ENCODE data around the gene PPM1A. TPM values are rescaled to one million over a fixed set of nuclear protein-coding genes. Genes with fewer than 3 reads are reported as not detected.

PPM1A gene
- polyA plus RNA-seq, 2 of the 4 experiments (the other 2 are of a cell fraction) = 37.1 to 76.6 TPM

- H3K4me2 ChIP-seq = no peak overlapping the region
- no peaks in the 10 kb centered on the region for H3K4me1 ChIP-seq
- ChIA-PET CTCF (interaction anchor here (0.7 kb wide), 1 partner anchor 276 kb away, joined by 3 read pairs; no protein-coding TSS in a partner anchor), POLR2A (no interaction called here)
- H3K9me3 ChIP-seq = no peaks in the 10 kb centered on the region
- no peak overlapping the region for H3K27ac ChIP-seq
- no peak for ATAC-seq
- TF ChIP-seq HOXA7 (CRISPR knock-in tag; IDR thresholded peaks at IDR 0.05) = no peak
- TF ChIP-seq CEBPB (IDR thresholded peaks at IDR 0.05) = no peak
- TF ChIP-seq USF2 (IDR thresholded peaks at IDR 0.05) = no peak
- no peak for TF ChIP-seq JUNB (IDR thresholded peaks at IDR 0.05)
- TF ChIP-seq BCL3 (IDR thresholded peaks at IDR 0.05) = no peak
- no peak for TF ChIP-seq CTCF (IDR thresholded peaks at IDR 0.05)
- no peak for TF ChIP-seq ZC3H11A (IDR thresholded peaks at IDR 0.05)
- TF ChIP-seq HMGXB4 (CRISPR knock-in tag; IDR thresholded peaks at IDR 0.05; ENCODE audit: borderline replicate concordance) = no peak
- no peak for TF ChIP-seq RNF2 (IDR thresholded peaks at IDR 0.05; ENCODE audit: borderline replicate concordance, low read depth)
- no peak for TF ChIP-seq NPAS2 (CRISPR knock-in tag; IDR thresholded peaks at IDR 0.05; ENCODE audit: borderline replicate concordance)
- TF ChIP-seq GATA3 (IDR thresholded peaks at IDR 0.05; ENCODE audit: borderline replicate concordance) = no peak
- TF ChIP-seq ESRRA (IDR thresholded peaks at IDR 0.05; ENCODE audit: borderline replicate concordance, low read length) = no peak
- TF ChIP-seq RFX5 (IDR thresholded peaks at IDR 0.05) = no peak
- no peak for TF ChIP-seq KDM5A (IDR thresholded peaks at IDR 0.05)
- TF ChIP-seq ZNF302 (CRISPR knock-in tag; IDR thresholded peaks at IDR 0.05) = no peak
- TF ChIP-seq SMC3 (IDR thresholded peaks at IDR 0.05) = no peak
- no peak for TF ChIP-seq NR3C1 (IDR thresholded peaks at IDR 0.05)
- TF ChIP-seq POLR2A (IDR thresholded peaks at IDR 0.05; ENCODE audit: low read length) = no peak
- no peak overlapping the region for H3K4me3 ChIP-seq
- DNase-seq (ENCODE audit: low read depth in 1 of 2, low spot score in 1 of 2) = no peak
- no peak for FAIRE-seq
- WGBS (ENCODE audit: missing lambda C conversion rate) = 8% methylated on average over 1 of the region's 1 CpG
These were observed 7.9 kb upstream of the PPM1A start for GRCh38 chr14:60241091-60241490.

- POLR2A ChIA-PET = no interaction called here
- CTCF ChIA-PET = interaction anchor here (0.6 to 1.2 kb wide), 2 partner anchors 32 to 56 kb away, joined by 3 to 4 read pairs; no protein-coding TSS in a partner anchor
These were observed 6.6 kb upstream of the PPM1A start for GRCh38 chr14:60242429-60242828.

More at GRCh38 chr14:60242429-60242828, 6.6 kb upstream of the PPM1A start:
- ATAC-seq (no peak), FAIRE-seq (no peak), DNase-seq (ENCODE audit: low read depth in 1 of 2, low spot score in 1 of 2) (no peak)
- Histone ChIP-seq H3K9me3 (no peaks in the 10 kb centered on the region), H3K4me3 (no peak overlapping the region), H3K4me2 (no peak overlapping the region), H3K4me1 (no peaks in the 10 kb centered on the region), H3K27ac (no peak overlapping the region)
- TF ChIP-seq RNF2 (IDR thresholded peaks at IDR 0.05; ENCODE audit: borderline replicate concordance, low read depth) (no peak), SMC3 (IDR thresholded peaks at IDR 0.05) (no peak), KDM5A (IDR thresholded peaks at IDR 0.05) (no peak), CHD4 (IDR thresholded peaks at IDR 0.05; ENCODE audit: borderline replicate concordance) (no peak), ZC3H11A (IDR thresholded peaks at IDR 0.05) (no peak), ATOH8 (CRISPR knock-in tag; IDR thresholded peaks at IDR 0.05; ENCODE audit: low read depth) (no peak), ESRRA (IDR thresholded peaks at IDR 0.05; ENCODE audit: borderline replicate concordance, low read length) (no peak), HEYL (CRISPR knock-in tag; IDR thresholded peaks at IDR 0.05) (no peak), NR3C1 (IDR thresholded peaks at IDR 0.05) (no peak), GATA3 (IDR thresholded peaks at IDR 0.05; ENCODE audit: borderline replicate concordance) (no peak), EHF (CRISPR knock-in tag; IDR thresholded peaks at IDR 0.05) (no peak)
- 55% methylated on average over 2 of the region's 2 CpGs for WGBS (ENCODE audit: missing lambda C conversion rate)

Measured in A549 (cell line).